OCI-LY1 (cell line): ENCODE measurements around the gene TIPRL.

Source experiments
- CTCF ChIP-seq: fragments of 200-600 bp; sonication (generic), shearing (Covaris generic); IDR thresholded peaks from 2 replicates; pipeline ENCODE4 v1.5.1; 2017; ENCODE audit warnings: mild to moderate bottlenecking, antibody characterized with exemption, low read length, moderate library complexity, mixed read lengths
- EZH2 ChIP-seq: fragments of 200-600 bp; sonication (generic), shearing (Covaris generic); IDR thresholded peaks from 2 replicates; pipeline ENCODE4 v1.8.0; 2017; ENCODE audit warnings: borderline replicate concordance, mixed run types, mild to moderate bottlenecking, antibody characterized with exemption, low read length, moderate library complexity, mixed read lengths

DNA sequence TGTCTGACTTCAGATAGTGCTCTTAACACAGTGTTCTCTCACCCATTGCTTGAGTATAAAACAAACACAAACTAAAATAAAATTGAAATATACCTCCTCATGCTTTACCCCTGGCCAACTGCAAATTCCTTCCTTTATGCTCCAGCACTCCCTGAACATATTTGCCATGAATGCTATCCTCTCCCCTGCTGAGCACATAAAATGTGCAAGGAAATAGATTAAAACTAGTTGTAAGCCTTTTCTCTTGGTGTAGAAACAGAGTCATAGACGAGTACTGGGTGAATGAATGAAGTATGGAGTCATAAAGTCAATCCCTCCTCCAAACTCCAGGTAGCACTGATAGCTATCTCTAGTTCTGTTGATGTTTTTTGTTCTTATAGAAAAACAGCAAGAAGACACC is 44.6 kb upstream of the TIPRL start:
- TF ChIP-seq CTCF: no peak
- no peak for TF ChIP-seq EZH2
